Subcutaneous adipose tissue (tissue), 4 donors: ENCODE results near the gene CLK3. TPM values are rescaled to one million over a fixed set of nuclear protein-coding genes. Genes with fewer than 3 reads are reported as not detected.

Source experiments
- total RNA-seq, 4 donors: library from RNA; depleted of rRNA; stranded (reverse); fragments of >200 nt; gene quantifications; one replicate each; pipeline ENCODE4 v1.1.0, GENCODE V29; 2016
- TF ChIP-seq, protein P1 (sequence below): fragments of 450-650 bp; IDR thresholded peaks from one replicate; pipeline ENCODE4 v1.5.1; 2016; ENCODE audit warnings: low read depth, mild to moderate bottlenecking, control low read depth, antibody characterized with exemption, moderate library complexity

CLK3 gene
- total RNA-seq, 4 donors from 2014 or later = 53.6 to 159 (median 103) TPM

DNA sequence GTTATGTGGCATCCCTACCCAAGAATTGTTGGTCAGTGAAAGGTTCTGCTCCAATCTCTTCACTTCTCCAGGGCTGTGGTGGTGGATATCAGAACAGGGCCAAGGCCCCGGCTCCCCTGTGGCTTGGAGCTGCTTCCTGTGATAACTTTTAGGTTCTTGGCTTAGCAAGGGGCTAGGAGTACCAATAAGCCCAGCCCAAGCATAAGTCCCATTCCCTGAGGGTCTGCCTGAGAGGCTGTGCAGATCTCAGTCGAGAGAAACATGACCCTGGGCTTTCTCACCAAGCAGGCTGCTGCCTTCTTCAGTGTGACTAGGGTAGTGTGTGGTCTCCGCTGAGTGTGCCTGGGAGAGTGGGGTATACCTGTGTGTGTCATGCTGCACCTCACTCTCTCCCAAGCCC is 7.1 kb downstream of the CLK3 start:
- TF ChIP-seq, protein P1, sequence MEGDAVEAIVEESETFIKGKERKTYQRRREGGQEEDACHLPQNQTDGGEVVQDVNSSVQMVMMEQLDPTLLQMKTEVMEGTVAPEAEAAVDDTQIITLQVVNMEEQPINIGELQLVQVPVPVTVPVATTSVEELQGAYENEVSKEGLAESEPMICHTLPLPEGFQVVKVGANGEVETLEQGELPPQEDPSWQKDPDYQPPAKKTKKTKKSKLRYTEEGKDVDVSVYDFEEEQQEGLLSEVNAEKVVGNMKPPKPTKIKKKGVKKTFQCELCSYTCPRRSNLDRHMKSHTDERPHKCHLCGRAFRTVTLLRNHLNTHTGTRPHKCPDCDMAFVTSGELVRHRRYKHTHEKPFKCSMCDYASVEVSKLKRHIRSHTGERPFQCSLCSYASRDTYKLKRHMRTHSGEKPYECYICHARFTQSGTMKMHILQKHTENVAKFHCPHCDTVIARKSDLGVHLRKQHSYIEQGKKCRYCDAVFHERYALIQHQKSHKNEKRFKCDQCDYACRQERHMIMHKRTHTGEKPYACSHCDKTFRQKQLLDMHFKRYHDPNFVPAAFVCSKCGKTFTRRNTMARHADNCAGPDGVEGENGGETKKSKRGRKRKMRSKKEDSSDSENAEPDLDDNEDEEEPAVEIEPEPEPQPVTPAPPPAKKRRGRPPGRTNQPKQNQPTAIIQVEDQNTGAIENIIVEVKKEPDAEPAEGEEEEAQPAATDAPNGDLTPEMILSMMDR = no peak

GRCh38 chr15:74624020-74624602 is 8.5 kb downstream of the CLK3 start:
- TF ChIP-seq, protein P1 = no peak

- TF ChIP-seq, protein P1 = no peak
Observed at GRCh38 chr15:74625693-74626092, 10.1 kb downstream of the CLK3 start.

- TF ChIP-seq, protein P1 = no peak
Observed at GRCh38 chr15:74626336-74626735, 10.7 kb downstream of the CLK3 start.

DNA sequence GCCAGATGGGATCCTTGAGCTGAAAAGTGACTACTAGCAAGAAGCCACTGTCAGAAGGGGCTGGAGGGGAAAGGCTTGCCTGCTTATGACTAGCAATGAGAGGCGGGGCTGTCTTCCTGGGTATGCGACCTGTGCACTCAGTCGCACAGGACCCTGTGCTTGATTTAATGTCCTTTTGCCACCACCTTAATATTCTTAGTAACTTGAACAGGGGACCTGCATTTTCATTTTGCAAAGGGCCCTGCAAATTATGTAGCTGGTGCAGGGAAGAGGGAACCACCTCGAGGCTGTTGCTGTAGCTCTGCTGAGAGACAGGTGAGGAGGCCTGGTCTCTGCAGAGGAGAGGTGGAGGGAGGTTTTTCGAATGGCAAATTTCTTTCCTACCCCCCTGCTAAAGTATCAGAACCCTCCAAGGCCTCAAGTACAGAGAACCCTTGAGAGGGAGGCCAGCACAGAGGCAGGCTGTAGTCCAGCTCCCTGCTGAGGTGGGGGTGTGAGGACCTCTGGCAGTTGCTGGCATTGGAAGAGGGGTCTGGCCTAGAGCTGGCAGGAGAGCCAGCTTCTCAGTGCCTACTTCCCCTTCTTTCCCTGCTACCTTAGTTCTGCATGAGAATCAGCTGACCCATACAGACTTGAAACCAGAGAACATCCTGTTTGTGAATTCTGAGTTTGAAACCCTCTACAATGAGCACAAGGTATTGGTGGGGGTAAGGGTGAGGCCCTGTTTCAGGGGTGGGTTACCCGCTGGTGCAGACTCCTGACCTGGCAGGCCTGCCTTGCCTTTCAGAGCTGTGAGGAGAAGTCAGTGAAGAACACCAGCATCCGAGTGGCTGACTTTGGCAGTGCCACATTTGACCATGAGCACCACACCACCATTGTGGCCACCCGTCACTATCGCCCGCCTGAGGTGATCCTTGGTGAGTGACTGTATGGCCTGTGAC is 11.4 kb downstream of the CLK3 start:
- TF ChIP-seq, protein P1 = no peak

GRCh38 chr15:74627766-74628165 is 12.1 kb downstream of the CLK3 start:
- TF ChIP-seq, protein P1 = no peak

DNA sequence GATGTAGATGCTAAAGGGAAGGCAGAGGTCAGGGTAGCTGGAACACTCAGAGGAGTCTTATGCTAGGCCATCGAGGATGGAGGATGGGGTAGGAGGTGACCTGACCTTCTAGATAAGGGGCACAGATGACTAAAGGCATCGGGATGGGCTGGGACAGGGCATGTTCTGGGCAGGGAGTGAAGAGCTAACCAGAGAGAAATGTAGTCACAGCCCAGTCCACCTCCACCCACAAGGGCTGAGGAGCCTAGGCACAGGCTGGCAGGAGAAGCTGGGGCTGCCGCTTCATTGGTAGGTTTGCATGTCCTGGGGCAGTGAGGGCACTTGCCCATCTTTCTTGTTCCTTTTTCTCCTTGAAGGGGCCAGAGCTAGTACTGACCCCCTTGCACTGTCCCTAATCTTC is 12.6 kb downstream of the CLK3 start:
- TF ChIP-seq, protein P1 = no peak
